ENCODE data around the gene SYS1. TPM values are rescaled to one million over a fixed set of nuclear protein-coding genes. Genes with fewer than 3 reads are reported as not detected.

The SYS1 gene
- total RNA-seq, 1 experiment from 2014 or later: 38.8 TPM

GRCh38 chr20:45391559-45391958 lies 28.6 kb downstream of the SYS1 start:
- BruUV-seq (replicated peaks): no TSS peak
- Histone ChIP-seq H2AFZ (no peak overlapping the region), H3F3A (ENCODE audit: insufficient read depth, low read depth) (no peaks in the 10 kb centered on the region), H3K4me2 (no peak overlapping the region), H3K27me3 (ENCODE audit: insufficient read depth, low read depth) (no peaks in the 10 kb centered on the region), H3K9me2 (ENCODE audit: insufficient read depth) (no peaks in the 10 kb centered on the region), H3K9me3 (ENCODE audit: insufficient read depth, low read depth) (no peaks in the 10 kb centered on the region), H3K4me3 (no peak overlapping the region), H3K36me3 (ENCODE audit: low read depth) (no peaks in the 10 kb centered on the region), H3K27ac (no peak overlapping the region), H3K79me2 (ENCODE audit: low read depth) (no peaks in the 10 kb centered on the region), H3K4me1 (replicated peaks; ENCODE audit: insufficient read depth) (no peaks in the 10 kb centered on the region), H4K20me1 (ENCODE audit: insufficient read depth) (no peaks in the 10 kb centered on the region)
- no peak for TF ChIP-seq EZH2 (IDR thresholded peaks at IDR 0.05; ENCODE audit: low read depth)
- TF ChIP-seq, protein P1, sequence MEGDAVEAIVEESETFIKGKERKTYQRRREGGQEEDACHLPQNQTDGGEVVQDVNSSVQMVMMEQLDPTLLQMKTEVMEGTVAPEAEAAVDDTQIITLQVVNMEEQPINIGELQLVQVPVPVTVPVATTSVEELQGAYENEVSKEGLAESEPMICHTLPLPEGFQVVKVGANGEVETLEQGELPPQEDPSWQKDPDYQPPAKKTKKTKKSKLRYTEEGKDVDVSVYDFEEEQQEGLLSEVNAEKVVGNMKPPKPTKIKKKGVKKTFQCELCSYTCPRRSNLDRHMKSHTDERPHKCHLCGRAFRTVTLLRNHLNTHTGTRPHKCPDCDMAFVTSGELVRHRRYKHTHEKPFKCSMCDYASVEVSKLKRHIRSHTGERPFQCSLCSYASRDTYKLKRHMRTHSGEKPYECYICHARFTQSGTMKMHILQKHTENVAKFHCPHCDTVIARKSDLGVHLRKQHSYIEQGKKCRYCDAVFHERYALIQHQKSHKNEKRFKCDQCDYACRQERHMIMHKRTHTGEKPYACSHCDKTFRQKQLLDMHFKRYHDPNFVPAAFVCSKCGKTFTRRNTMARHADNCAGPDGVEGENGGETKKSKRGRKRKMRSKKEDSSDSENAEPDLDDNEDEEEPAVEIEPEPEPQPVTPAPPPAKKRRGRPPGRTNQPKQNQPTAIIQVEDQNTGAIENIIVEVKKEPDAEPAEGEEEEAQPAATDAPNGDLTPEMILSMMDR (conservative IDR thresholded peaks at IDR 0.05): no peak
- DNase-seq: no peak
- ChIA-PET POLR2A (ENCODE audit: unreplicated experiment) (no interaction called here), CTCF (no interaction called here)
- intact Hi-C loops (cut with micrococcal nuclease; ENCODE audit: unreplicated experiment): no loop called here

DNA sequence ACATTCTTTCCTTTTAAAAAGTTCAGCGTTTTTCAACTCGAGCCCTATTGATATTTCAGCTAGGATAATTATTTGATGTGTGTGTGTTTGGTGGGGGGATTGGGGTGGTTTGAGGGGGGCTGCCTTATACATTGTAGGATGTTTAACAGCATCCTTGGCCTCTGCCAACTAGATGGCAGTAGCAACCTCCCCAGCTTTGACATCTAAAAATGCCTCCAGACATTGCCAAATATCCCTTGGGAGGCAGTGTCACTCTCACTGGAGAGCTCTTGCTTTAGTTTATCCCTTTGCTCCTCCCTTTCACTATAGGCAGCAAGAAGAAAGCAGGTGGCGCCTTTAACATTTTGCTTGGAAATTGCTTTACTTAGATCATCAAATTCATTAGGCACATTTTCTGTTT lies 29.8 kb downstream of the SYS1 start:
- no peaks in the 10 kb centered on the region for H3K9me3 ChIP-seq (ENCODE audit: insufficient read depth, low read depth)
- no peaks in the 10 kb centered on the region for H3K4me1 ChIP-seq (replicated peaks; ENCODE audit: insufficient read depth)
- H3K27me3 ChIP-seq (ENCODE audit: insufficient read depth, low read depth): no peaks in the 10 kb centered on the region
- H3K27ac ChIP-seq: no peak overlapping the region
- TF ChIP-seq, protein P1 (conservative IDR thresholded peaks at IDR 0.05): no peak; the same call in 1 of the 2 replicates
- TF ChIP-seq EZH2 (IDR thresholded peaks at IDR 0.05; ENCODE audit: low read depth): no peak
- no peak overlapping the region for H3K4me3 ChIP-seq
- ChIA-PET CTCF (interaction anchor here (0.6 to 1.2 kb wide), 3 partner anchors 44 to 97 kb away, joined by 6 to 10 read pairs (median 10); no protein-coding TSS in a partner anchor), POLR2A (ENCODE audit: unreplicated experiment) (no interaction called here)
- DNase-seq: no peak
- no peaks in the 10 kb centered on the region for H3F3A ChIP-seq (ENCODE audit: insufficient read depth, low read depth)
- no peaks in the 10 kb centered on the region for H3K36me3 ChIP-seq (ENCODE audit: low read depth)
- intact Hi-C loops (cut with micrococcal nuclease; ENCODE audit: unreplicated experiment): no loop called here
- no peak overlapping the region for H2AFZ ChIP-seq
- H3K9me2 ChIP-seq (ENCODE audit: insufficient read depth): no peaks in the 10 kb centered on the region
- H3K79me2 ChIP-seq (ENCODE audit: low read depth): no peaks in the 10 kb centered on the region
- H4K20me1 ChIP-seq (ENCODE audit: insufficient read depth): no peaks in the 10 kb centered on the region
- no TSS peak for BruUV-seq (replicated peaks)
- H3K4me2 ChIP-seq: no peak overlapping the region

- H3K36me3 ChIP-seq (ENCODE audit: low read depth): no peaks in the 10 kb centered on the region
- H3K4me2 ChIP-seq: no peak overlapping the region
- DNase-seq: no peak
- no peaks in the 10 kb centered on the region for H3K9me2 ChIP-seq (ENCODE audit: insufficient read depth)
- H3K4me3 ChIP-seq: no peak overlapping the region
- H3K79me2 ChIP-seq (ENCODE audit: low read depth): no peaks in the 10 kb centered on the region
- no peaks in the 10 kb centered on the region for H3K4me1 ChIP-seq (replicated peaks; ENCODE audit: insufficient read depth)
- BruUV-seq (replicated peaks): no TSS peak
- no peaks in the 10 kb centered on the region for H4K20me1 ChIP-seq (ENCODE audit: insufficient read depth)
- peaks cover 2% of the 10 kb centered on the region; the same call in 1 of the 2 replicates for H3K9me3 ChIP-seq (ENCODE audit: insufficient read depth, low read depth)
- no peaks in the 10 kb centered on the region for H3K27me3 ChIP-seq (ENCODE audit: insufficient read depth, low read depth)
- intact Hi-C loops (cut with micrococcal nuclease; ENCODE audit: unreplicated experiment): no loop called here
- ChIA-PET POLR2A (ENCODE audit: unreplicated experiment) (interaction anchor here (0.6 kb wide), 2 partner anchors 25 to 47 kb away, joined by 3 to 6 read pairs; no protein-coding TSS in a partner anchor), CTCF (no interaction called here)
- no peaks in the 10 kb centered on the region for H3F3A ChIP-seq (ENCODE audit: insufficient read depth, low read depth)
- TF ChIP-seq, protein P1 (conservative IDR thresholded peaks at IDR 0.05): no peak
- no peak for TF ChIP-seq EZH2 (IDR thresholded peaks at IDR 0.05; ENCODE audit: low read depth)
- H2AFZ ChIP-seq: no peak overlapping the region
- H3K27ac ChIP-seq: no peak overlapping the region
Observed at GRCh38 chr20:45394221-45395113, 31.5 kb downstream of the SYS1 start.
